Stimulated activated CD8-positive, alpha-beta memory T cell treated with anti-CD3 and anti-CD28 coated beads, Interleukin-4, amount 100 ng/mL, for 4 hours (primary cell): ENCODE measurements around the gene ITGB6.

Experiments used
- DNase-seq, 2 donors: peaks; one replicate each; pipeline ENCODE4 v3.0.0-alpha.2; 2020; ENCODE audit warnings: low read depth in 2 of 2, low spot score in 1 of 2

Gene ITGB6

GRCh38 chr2:160199683-160200389 lies at the start of gene ITGB6:
ITGB6 (minus strand) TSS chr2:160200272; CDS start chr2:160200063, 209 bp downstream.
- DNase-seq = no peak

- DNase-seq = no peak
These were observed 47.4 kb upstream of the ITGB6 start for GRCh38 chr2:160247296-160248035.

- DNase-seq = no peak
These were observed 46.3 kb upstream of the ITGB6 start for GRCh38 chr2:160246356-160246755.

GRCh38 chr2:160245614-160246155 lies 45.6 kb upstream of the ITGB6 start:
- no peak for DNase-seq

GRCh38 chr2:160242893-160243564 lies 43.0 kb upstream of the ITGB6 start:
- no peak for DNase-seq

- no peak for DNase-seq
These were observed 41.4 kb upstream of the ITGB6 start for GRCh38 chr2:160241251-160242137.

- no peak for DNase-seq
These were observed 39.4 kb upstream of the ITGB6 start for GRCh38 chr2:160239436-160239835.

- DNase-seq = no peak
These were observed 38.3 kb upstream of the ITGB6 start for GRCh38 chr2:160238392-160238791.

GRCh38 chr2:160232905-160233475 lies 32.9 kb upstream of the ITGB6 start:
- no peak for DNase-seq

- DNase-seq = no peak
These were observed 29.5 kb upstream of the ITGB6 start for GRCh38 chr2:160229591-160229990.

GRCh38 chr2:160228141-160228917 lies 28.3 kb upstream of the ITGB6 start:
- no peak for DNase-seq

GRCh38 chr2:160227293-160227915 lies 27.3 kb upstream of the ITGB6 start:
- no peak for DNase-seq

- DNase-seq = no peak
These were observed 26.3 kb upstream of the ITGB6 start for GRCh38 chr2:160226367-160226766.

GRCh38 chr2:160225722-160226121 lies 25.6 kb upstream of the ITGB6 start:
- no peak for DNase-seq

- DNase-seq = no peak
These were observed 24.4 kb upstream of the ITGB6 start for GRCh38 chr2:160224507-160224906.

GRCh38 chr2:160224060-160224459 lies 24.0 kb upstream of the ITGB6 start:
- DNase-seq = no peak

GRCh38 chr2:160223560-160223959 lies 23.5 kb upstream of the ITGB6 start:
- DNase-seq = no peak

GRCh38 chr2:160222546-160223283 lies 22.6 kb upstream of the ITGB6 start:
- no peak for DNase-seq
